Stimulated activated CD4-positive, alpha-beta T cell treated with anti-CD3 and anti-CD28 coated beads, Interleukin-4, amount 100 ng/mL, for 4 hours (primary cell): ENCODE measurements around the gene GTF2F1.
"Not testable (repeated sequence)": the region's sequence is repeated elsewhere in the genome, so short reads cannot be mapped to it uniquely, and the experiment has no call there.

Experiments used
- DNase-seq, 2 experiments: peaks; one replicate each; pipeline ENCODE4 v3.0.0-alpha.2; 2020

GTF2F1 gene

GRCh38 chr19:6416658-6417405 lies 23.9 kb upstream of the GTF2F1 start:
- no peak for DNase-seq

GRCh38 chr19:6415591-6416190 lies 22.7 kb upstream of the GTF2F1 start:
- DNase-seq: no peak

- DNase-seq: no peak
Observed at GRCh38 chr19:6414793-6415590, 22.0 kb upstream of the GTF2F1 start.

- DNase-seq: no peak
Observed at GRCh38 chr19:6413721-6414643, 21.0 kb upstream of the GTF2F1 start.

GRCh38 chr19:6413291-6413690 lies 20.3 kb upstream of the GTF2F1 start:
- DNase-seq: no peak

- DNase-seq: peak; percentile 34 to 44
Observed at GRCh38 chr19:6412447-6413091, 19.6 kb upstream of the GTF2F1 start.

GRCh38 chr19:6412061-6412446 lies 19.1 kb upstream of the GTF2F1 start:
- no peak for DNase-seq

GRCh38 chr19:6409346-6409745 lies 16.4 kb upstream of the GTF2F1 start:
- no peak for DNase-seq

GRCh38 chr19:6406401-6406800 lies 13.4 kb upstream of the GTF2F1 start:
- no peak for DNase-seq

GRCh38 chr19:6402837-6403608 lies 10.1 kb upstream of the GTF2F1 start:
- DNase-seq: no peak

GRCh38 chr19:6402058-6402457 lies 9.1 kb upstream of the GTF2F1 start:
- no peak for DNase-seq

GRCh38 chr19:6400062-6400944 lies 7.3 kb upstream of the GTF2F1 start:
- not testable (repeated sequence) for DNase-seq

GRCh38 chr19:6396305-6396704 lies 3.3 kb upstream of the GTF2F1 start:
- no peak for DNase-seq

GRCh38 chr19:6394831-6395230 lies 1.9 kb upstream of the GTF2F1 start:
- DNase-seq: no peak

- DNase-seq: no peak
Observed at GRCh38 chr19:6393983-6394412, 1.0 kb upstream of the GTF2F1 start.

- no peak for DNase-seq
Observed at GRCh38 chr19:6392221-6393073, 517 bp downstream of the GTF2F1 start.

GRCh38 chr19:6387372-6387771 lies 5.6 kb downstream of the GTF2F1 start:
- DNase-seq: no peak

- DNase-seq: no peak
Observed at GRCh38 chr19:6384381-6384780, 8.6 kb downstream of the GTF2F1 start.

- DNase-seq: no peak
Observed at GRCh38 chr19:6383188-6383587, 9.8 kb downstream of the GTF2F1 start.
